Fibroblast of pulmonary artery (primary cell): ENCODE results near the gene MYBPHL.

Experiments
- DNase-seq: peaks from one replicate; pipeline ENCODE4 v3.0.0-alpha.2; 2010; ENCODE audit warnings: low read depth
- H3K4me3 ChIP-seq: replicated peaks from 2 replicates; pipeline ENCODE4 v1.5.1; 2011; ENCODE audit warnings: low read depth, mild to moderate bottlenecking, control low read depth, low read length, moderate library complexity
- TF ChIP-seq, protein P1 (sequence below): IDR thresholded peaks from 2 replicates; pipeline ENCODE4 v1.5.1; 2011; ENCODE audit warnings: mild to moderate bottlenecking, control low read depth, low read length, inconsistent platforms; ENCODE audit errors: missing control alignments

MYBPHL gene

DNA sequence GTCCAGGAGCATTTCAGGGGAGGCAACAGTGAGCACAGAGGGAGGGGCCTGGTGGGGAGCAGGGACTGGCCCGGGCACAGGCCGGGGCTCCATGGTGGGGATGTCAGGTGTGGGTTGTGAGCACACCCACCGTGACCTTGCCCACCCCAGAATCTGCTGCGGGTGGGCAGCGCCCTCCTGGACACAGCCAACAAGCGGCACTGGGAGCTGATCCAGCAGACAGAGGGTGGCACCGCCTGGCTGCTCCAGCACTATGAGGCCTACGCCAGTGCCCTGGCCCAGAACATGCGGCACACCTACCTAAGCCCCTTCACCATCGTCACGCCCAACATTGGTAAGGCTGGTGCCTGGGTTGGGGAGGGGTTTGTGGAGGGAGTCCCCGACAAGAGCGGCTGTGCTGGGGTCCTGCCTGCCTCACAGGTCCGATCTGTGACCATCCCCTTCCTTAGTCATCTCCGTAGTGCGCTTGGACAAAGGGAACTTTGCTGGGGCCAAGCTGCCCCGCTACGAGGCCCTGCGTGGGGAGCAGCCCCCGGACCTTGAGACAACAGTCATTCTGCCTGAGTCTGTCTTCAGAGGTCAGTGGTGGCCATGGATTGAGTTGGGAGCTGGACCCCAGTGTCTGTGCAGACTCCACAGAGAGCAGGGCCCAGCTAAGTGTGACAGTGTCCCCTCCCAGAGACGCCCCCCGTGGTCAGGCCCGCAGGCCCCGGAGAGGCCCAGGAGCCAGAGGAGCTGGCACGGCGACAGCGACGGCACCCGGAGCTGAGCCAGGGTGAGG is 38.2 kb downstream of the MYBPHL start:
- no peak for DNase-seq
- TF ChIP-seq, protein P1, sequence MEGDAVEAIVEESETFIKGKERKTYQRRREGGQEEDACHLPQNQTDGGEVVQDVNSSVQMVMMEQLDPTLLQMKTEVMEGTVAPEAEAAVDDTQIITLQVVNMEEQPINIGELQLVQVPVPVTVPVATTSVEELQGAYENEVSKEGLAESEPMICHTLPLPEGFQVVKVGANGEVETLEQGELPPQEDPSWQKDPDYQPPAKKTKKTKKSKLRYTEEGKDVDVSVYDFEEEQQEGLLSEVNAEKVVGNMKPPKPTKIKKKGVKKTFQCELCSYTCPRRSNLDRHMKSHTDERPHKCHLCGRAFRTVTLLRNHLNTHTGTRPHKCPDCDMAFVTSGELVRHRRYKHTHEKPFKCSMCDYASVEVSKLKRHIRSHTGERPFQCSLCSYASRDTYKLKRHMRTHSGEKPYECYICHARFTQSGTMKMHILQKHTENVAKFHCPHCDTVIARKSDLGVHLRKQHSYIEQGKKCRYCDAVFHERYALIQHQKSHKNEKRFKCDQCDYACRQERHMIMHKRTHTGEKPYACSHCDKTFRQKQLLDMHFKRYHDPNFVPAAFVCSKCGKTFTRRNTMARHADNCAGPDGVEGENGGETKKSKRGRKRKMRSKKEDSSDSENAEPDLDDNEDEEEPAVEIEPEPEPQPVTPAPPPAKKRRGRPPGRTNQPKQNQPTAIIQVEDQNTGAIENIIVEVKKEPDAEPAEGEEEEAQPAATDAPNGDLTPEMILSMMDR: no peak
- H3K4me3 ChIP-seq: no peak overlapping the region

DNA sequence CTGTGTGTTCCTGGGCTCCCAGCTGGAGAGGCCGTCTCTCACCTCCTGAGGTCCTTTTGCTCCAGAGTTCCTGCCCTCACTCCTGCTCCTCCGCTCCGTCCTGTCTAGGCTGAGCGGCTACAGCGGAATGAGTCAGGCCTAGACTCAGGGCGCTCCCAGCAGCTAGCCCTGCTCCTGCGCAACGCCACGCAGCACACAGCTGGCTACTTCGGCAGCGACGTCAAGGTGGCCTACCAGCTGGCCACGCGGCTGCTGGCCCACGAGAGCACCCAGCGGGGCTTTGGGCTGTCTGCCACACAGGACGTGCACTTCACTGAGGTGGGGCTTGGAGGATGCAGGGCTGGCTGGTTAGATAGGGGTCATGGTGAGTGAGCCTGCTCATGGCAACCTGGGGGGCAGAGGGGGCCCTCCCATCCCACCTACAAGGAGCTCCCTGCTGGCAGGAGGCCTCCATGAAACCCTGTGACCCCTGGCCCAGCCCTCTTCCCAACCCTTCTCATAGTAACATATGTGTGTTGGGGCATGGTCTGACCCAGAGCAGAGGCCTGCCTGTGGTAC is 39.0 kb downstream of the MYBPHL start:
- no peak for DNase-seq
- H3K4me3 ChIP-seq: no peak overlapping the region
- TF ChIP-seq, protein P1: no peak

DNA sequence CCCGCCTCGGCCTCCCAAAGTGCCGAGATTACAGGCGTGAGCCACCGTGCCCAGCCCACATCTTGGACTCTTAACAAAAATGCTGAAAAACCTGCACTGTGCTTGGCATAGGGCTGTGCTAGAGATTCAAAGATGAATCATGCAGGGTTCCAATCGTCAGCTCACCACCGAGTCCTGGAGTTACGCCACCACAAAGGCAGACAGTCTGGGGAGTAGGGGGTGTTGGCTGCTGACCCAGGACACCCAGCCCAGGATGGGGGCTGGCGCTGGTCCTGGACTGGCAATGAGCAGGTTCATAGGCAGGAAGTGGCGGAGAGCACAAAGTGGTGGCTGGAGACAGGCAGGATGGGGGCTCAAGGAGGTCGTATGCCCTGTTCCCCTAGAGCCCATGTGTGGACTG is 39.8 kb downstream of the MYBPHL start:
- DNase-seq: peak; percentile 55
- H3K4me3 ChIP-seq: no peak overlapping the region
- TF ChIP-seq, protein P1: no peak

DNA sequence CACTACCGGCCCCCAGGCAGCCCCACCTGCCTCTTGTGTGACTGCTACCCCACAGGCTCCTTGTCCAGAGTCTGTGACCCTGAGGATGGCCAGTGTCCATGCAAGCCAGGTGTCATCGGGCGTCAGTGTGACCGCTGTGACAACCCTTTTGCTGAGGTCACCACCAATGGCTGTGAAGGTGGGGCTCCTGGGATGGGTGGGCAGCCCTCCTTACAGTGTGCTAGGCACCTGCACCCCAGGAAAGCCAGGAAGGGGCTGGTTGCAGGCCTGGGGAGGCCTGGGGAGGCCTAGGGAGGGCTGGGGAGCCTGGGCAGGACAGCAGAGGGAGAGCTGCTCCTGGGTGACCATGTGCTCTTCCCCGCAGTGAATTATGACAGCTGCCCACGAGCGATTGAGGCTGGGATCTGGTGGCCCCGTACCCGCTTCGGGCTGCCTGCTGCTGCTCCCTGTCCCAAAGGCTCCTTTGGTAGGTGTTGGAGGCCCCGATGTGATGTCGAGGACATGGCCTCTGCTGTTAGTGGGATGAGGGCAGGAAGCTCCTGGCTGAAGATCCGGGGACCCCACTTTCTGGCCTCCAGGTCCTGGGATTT is 41.0 kb downstream of the MYBPHL start:
- TF ChIP-seq, protein P1: no peak
- DNase-seq: no peak
- no peak overlapping the region for H3K4me3 ChIP-seq

DNA sequence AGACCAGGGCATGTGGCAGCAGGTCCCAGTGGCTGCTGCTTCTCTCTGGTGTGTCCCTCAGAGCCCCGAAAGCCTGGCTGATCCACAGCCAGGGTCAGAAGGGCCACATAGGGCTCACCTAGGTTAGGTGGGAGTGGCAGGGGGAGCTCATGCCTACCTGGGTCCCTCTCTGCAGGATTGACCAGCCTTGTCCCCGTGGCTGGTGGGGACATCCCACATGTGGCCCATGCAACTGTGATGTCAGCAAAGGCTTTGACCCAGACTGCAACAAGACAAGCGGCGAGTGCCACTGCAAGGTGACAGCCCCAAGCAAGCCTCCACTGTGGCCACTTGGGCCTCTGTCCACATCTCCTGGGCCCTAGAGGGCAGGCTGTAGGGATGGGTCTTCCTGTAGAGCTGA is 41.8 kb downstream of the MYBPHL start:
- TF ChIP-seq, protein P1: no peak
- H3K4me3 ChIP-seq: no peak overlapping the region
- no peak for DNase-seq

DNA sequence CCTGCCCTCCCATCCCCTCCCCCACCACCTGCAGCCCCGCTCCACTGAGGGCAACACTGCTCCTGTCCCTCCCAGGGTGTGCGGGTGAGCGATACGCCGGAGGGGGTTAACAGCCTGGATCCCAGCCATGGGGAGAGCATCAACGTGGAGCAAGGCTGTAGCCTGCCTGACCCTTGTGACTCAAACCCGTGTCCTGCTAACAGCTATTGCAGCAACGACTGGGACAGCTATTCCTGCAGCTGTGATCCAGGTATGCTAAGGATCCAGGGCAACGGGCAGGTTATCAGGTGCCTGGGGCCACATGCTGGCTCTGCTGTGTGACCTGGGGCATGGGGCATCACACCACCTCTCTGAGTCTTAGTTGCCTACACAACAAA is 42.4 kb downstream of the MYBPHL start:
- DNase-seq: no peak
- TF ChIP-seq, protein P1: no peak
- H3K4me3 ChIP-seq: no peak overlapping the region
